ENCODE data around the gene DUOXA1.

DUOXA1 gene

GRCh38 chr15:45161666-45162065 lies 32.0 kb upstream of the DUOXA1 start:
- no peak overlapping the region for H3K4me3 Mint-ChIP-seq
- peaks cover 25% of the 10 kb centered on the region for H3K4me1 Mint-ChIP-seq

GRCh38 chr15:45157974-45158373 lies 28.3 kb upstream of the DUOXA1 start:
- H3K4me3 Mint-ChIP-seq: no peak overlapping the region
- DNase-seq (no peak), ATAC-seq (no peak)
- H3K4me1 Mint-ChIP-seq: peaks cover 4% of the 10 kb centered on the region
- no peaks in the 10 kb centered on the region for H3K9me3 Mint-ChIP-seq
- no peaks in the 10 kb centered on the region for H3K27me3 Mint-ChIP-seq
- H3K27ac Mint-ChIP-seq: no peak overlapping the region

More at GRCh38 chr15:45161666-45162065, 32.0 kb upstream of the DUOXA1 start:
- no peak for DNase-seq
- Mint-ChIP-seq H3K9me3 (no peaks in the 10 kb centered on the region), H3K27me3 (no peaks in the 10 kb centered on the region), H3K27ac (no peak overlapping the region)
- no peak for ATAC-seq

GRCh38 chr15:45156744-45157455 lies 27.2 kb upstream of the DUOXA1 start:
- no peaks in the 10 kb centered on the region for H3K27me3 Mint-ChIP-seq
- no peak overlapping the region for H3K4me3 Mint-ChIP-seq
- no peaks in the 10 kb centered on the region for H3K9me3 Mint-ChIP-seq
- peak overlapping the region in 1 of 2 donors; percentile 16 for H3K27ac Mint-ChIP-seq
- DNase-seq (no peak), ATAC-seq (no peak)
- H3K4me1 Mint-ChIP-seq: no peaks in the 10 kb centered on the region

- Mint-ChIP-seq H3K9me3 (no peaks in the 10 kb centered on the region), H3K27ac (peak overlapping the region in 1 of 2 donors; percentile 43), H3K4me3 (no peak overlapping the region), H3K4me1 (no peaks in the 10 kb centered on the region), H3K27me3 (no peaks in the 10 kb centered on the region)
- DNase-seq: no peak
- no peak for ATAC-seq
These were observed 26.1 kb upstream of the DUOXA1 start for GRCh38 chr15:45155739-45156138.

- Mint-ChIP-seq H3K27me3 (no peaks in the 10 kb centered on the region), H3K4me3 (no peak overlapping the region), H3K27ac (no peak overlapping the region), H3K9me3 (no peaks in the 10 kb centered on the region), H3K4me1 (peaks cover 5% of the 10 kb centered on the region)
- DNase-seq (no peak), ATAC-seq (no peak)
These were observed 22.5 kb upstream of the DUOXA1 start for GRCh38 chr15:45151998-45152828.

- H3K4me1 Mint-ChIP-seq: peaks cover 5% of the 10 kb centered on the region
- no peak overlapping the region for H3K27ac Mint-ChIP-seq
- H3K4me3 Mint-ChIP-seq: no peak overlapping the region
- H3K27me3 Mint-ChIP-seq: no peaks in the 10 kb centered on the region
- H3K9me3 Mint-ChIP-seq: no peaks in the 10 kb centered on the region
- DNase-seq: no peak
- ATAC-seq: no peak
These were observed 21.3 kb upstream of the DUOXA1 start for GRCh38 chr15:45150997-45151396.

GRCh38 chr15:45150481-45150880 lies 20.8 kb upstream of the DUOXA1 start:
- Mint-ChIP-seq H3K27ac (no peak overlapping the region), H3K27me3 (no peaks in the 10 kb centered on the region), H3K4me3 (no peak overlapping the region), H3K9me3 (no peaks in the 10 kb centered on the region), H3K4me1 (peaks cover 5% of the 10 kb centered on the region)
- DNase-seq (no peak), ATAC-seq (no peak)

GRCh38 chr15:45149060-45149459 lies 19.4 kb upstream of the DUOXA1 start:
- ATAC-seq: no peak

GRCh38 chr15:45148076-45149059 lies 18.7 kb upstream of the DUOXA1 start:
- Mint-ChIP-seq H3K4me3 (no peak overlapping the region), H3K9me3 (no peaks in the 10 kb centered on the region), H3K27ac (peak overlapping the region in 1 of 2 donors; percentile 87), H3K4me1 (peaks cover 5% of the 10 kb centered on the region), H3K27me3 (no peaks in the 10 kb centered on the region)
- ATAC-seq (no peak), DNase-seq (no peak)

More at GRCh38 chr15:45149060-45149459, 19.4 kb upstream of the DUOXA1 start:
- Mint-ChIP-seq H3K4me3 (no peak overlapping the region), H3K27me3 (no peaks in the 10 kb centered on the region), H3K9me3 (no peaks in the 10 kb centered on the region), H3K4me1 (peaks cover 5% of the 10 kb centered on the region), H3K27ac (peak overlapping the region in 1 of 2 donors; percentile 87)
- DNase-seq: no peak

- DNase-seq (no peak), ATAC-seq (no peak)
- peak overlapping the region in 1 of 2 donors; percentile 48 for H3K27ac Mint-ChIP-seq
- no peaks in the 10 kb centered on the region for H3K27me3 Mint-ChIP-seq
- no peak overlapping the region for H3K4me3 Mint-ChIP-seq
- H3K9me3 Mint-ChIP-seq: no peaks in the 10 kb centered on the region
- peaks cover 5% of the 10 kb centered on the region for H3K4me1 Mint-ChIP-seq
These were observed 17.9 kb upstream of the DUOXA1 start for GRCh38 chr15:45147606-45148005.

- Mint-ChIP-seq H3K4me3 (no peak overlapping the region), H3K9me3 (no peaks in the 10 kb centered on the region), H3K4me1 (peaks cover 5% of the 10 kb centered on the region), H3K27ac (no peak overlapping the region), H3K27me3 (no peaks in the 10 kb centered on the region)
- DNase-seq (no peak), ATAC-seq (no peak)
These were observed 16.7 kb upstream of the DUOXA1 start for GRCh38 chr15:45146405-45146804.

GRCh38 chr15:45144775-45145174 lies 15.1 kb upstream of the DUOXA1 start:
- DNase-seq (no peak), ATAC-seq (no peak)
- Mint-ChIP-seq H3K27ac (peak overlapping the region in 1 of 2 donors; percentile 95), H3K4me1 (peaks cover 5% of the 10 kb centered on the region), H3K27me3 (no peaks in the 10 kb centered on the region), H3K4me3 (no peak overlapping the region), H3K9me3 (no peaks in the 10 kb centered on the region)

- DNase-seq (no peak), ATAC-seq (no peak)
- H3K4me3 Mint-ChIP-seq: no peak overlapping the region
- no peak overlapping the region for H3K27ac Mint-ChIP-seq
- H3K4me1 Mint-ChIP-seq: peaks cover 3% of the 10 kb centered on the region
- H3K27me3 Mint-ChIP-seq: no peaks in the 10 kb centered on the region
- H3K9me3 Mint-ChIP-seq: no peaks in the 10 kb centered on the region
These were observed 14.3 kb upstream of the DUOXA1 start for GRCh38 chr15:45143946-45144345.

GRCh38 chr15:45143056-45143455 lies 13.4 kb upstream of the DUOXA1 start:
- H3K4me1 Mint-ChIP-seq: no peaks in the 10 kb centered on the region
- no peak overlapping the region for H3K27ac Mint-ChIP-seq
- DNase-seq (no peak), ATAC-seq (no peak)
- no peaks in the 10 kb centered on the region for H3K27me3 Mint-ChIP-seq
- H3K4me3 Mint-ChIP-seq: no peak overlapping the region
- no peaks in the 10 kb centered on the region for H3K9me3 Mint-ChIP-seq

- ATAC-seq (no peak), DNase-seq (no peak)
- peaks cover 3% of the 10 kb centered on the region for H3K4me1 Mint-ChIP-seq
- peaks cover 5% of the 10 kb centered on the region for H3K27me3 Mint-ChIP-seq
- no peak overlapping the region for H3K27ac Mint-ChIP-seq
- H3K4me3 Mint-ChIP-seq: no peak overlapping the region
- H3K9me3 Mint-ChIP-seq: no peaks in the 10 kb centered on the region
These were observed 11.7 kb upstream of the DUOXA1 start for GRCh38 chr15:45141386-45141785.

Measured in stimulated activated naive CD8-positive, alpha-beta T cell treated with anti-CD3 and anti-CD28 coated beads, Interleukin-15, amount 100 ng/mL, for 72 hours (primary cell).